VCaP (cell line): ENCODE measurements around the gene MLKL.

Experiments
- H3K27ac ChIP-seq: fragments of 450-650 bp; 2 replicates; pipeline ENCODE4 v1.5.1; 2017
- TF ChIP-seq, protein P1 (sequence below): fragments of 450-650 bp; conservative IDR thresholded peaks from 2 replicates; pipeline ENCODE4 v1.5.1; 2017; ENCODE audit warnings: mild to moderate bottlenecking, moderate library complexity

MLKL gene

GRCh38 chr16:74738113-74738541, 37.5 kb upstream of the MLKL start:
- TF ChIP-seq, protein P1, sequence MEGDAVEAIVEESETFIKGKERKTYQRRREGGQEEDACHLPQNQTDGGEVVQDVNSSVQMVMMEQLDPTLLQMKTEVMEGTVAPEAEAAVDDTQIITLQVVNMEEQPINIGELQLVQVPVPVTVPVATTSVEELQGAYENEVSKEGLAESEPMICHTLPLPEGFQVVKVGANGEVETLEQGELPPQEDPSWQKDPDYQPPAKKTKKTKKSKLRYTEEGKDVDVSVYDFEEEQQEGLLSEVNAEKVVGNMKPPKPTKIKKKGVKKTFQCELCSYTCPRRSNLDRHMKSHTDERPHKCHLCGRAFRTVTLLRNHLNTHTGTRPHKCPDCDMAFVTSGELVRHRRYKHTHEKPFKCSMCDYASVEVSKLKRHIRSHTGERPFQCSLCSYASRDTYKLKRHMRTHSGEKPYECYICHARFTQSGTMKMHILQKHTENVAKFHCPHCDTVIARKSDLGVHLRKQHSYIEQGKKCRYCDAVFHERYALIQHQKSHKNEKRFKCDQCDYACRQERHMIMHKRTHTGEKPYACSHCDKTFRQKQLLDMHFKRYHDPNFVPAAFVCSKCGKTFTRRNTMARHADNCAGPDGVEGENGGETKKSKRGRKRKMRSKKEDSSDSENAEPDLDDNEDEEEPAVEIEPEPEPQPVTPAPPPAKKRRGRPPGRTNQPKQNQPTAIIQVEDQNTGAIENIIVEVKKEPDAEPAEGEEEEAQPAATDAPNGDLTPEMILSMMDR = no peak
- H3K27ac ChIP-seq = no peak overlapping the region

GRCh38 chr16:74737521-74737920, 36.9 kb upstream of the MLKL start:
- TF ChIP-seq, protein P1 = no peak
- no peak overlapping the region for H3K27ac ChIP-seq

DNA sequence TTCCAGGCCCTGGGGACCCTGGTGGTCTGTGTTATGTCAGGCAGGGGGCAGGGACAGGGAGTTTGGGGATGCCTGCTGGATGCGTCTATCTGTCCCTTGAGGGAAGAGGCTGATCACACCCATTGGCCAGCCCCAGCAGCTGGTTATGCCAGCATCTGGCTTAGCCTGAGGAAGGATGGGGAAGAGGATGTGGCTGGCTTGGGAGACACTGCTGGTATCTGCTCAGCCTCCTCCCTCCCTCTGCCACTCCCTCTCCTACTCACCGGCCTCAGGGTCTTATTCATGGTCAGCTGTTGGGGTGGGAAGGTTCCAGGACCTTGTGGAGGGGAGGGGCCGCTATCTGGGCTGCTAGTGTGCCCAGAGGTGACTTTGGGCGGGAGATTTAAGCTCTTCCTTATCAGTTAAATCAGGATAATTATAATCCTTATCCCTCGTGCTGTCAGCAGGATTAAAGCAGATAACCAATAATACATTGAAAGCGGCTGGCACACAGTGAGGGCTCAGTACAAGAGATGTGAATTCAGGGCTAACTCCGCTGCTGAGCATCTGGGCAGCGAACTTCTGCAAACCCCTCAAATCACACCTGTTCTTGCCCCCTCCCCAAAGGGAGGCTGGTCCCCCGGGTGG, 36.0 kb upstream of the MLKL start:
- H3K27ac ChIP-seq = no peak overlapping the region
- TF ChIP-seq, protein P1 = no peak

- H3K27ac ChIP-seq = no peak overlapping the region
- TF ChIP-seq, protein P1 = no peak
Observed at GRCh38 chr16:74735554-74735953, 34.9 kb upstream of the MLKL start.

DNA sequence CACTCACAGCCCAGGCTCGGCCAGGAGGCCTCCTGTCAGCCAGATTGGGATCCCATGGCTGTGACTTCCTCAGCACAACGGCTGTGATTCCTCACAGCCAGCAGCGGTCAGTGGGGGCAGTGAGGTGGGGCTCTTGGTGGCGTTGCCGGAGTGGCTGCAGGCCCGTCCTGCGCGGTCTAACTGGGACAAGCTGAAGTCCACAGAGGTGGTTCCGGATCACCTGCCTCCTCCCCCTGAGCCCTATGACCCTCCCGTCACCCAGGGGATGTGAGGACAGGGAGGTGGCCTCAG, 34.4 kb upstream of the MLKL start:
- TF ChIP-seq, protein P1 = no peak
- H3K27ac ChIP-seq = no peak overlapping the region

DNA sequence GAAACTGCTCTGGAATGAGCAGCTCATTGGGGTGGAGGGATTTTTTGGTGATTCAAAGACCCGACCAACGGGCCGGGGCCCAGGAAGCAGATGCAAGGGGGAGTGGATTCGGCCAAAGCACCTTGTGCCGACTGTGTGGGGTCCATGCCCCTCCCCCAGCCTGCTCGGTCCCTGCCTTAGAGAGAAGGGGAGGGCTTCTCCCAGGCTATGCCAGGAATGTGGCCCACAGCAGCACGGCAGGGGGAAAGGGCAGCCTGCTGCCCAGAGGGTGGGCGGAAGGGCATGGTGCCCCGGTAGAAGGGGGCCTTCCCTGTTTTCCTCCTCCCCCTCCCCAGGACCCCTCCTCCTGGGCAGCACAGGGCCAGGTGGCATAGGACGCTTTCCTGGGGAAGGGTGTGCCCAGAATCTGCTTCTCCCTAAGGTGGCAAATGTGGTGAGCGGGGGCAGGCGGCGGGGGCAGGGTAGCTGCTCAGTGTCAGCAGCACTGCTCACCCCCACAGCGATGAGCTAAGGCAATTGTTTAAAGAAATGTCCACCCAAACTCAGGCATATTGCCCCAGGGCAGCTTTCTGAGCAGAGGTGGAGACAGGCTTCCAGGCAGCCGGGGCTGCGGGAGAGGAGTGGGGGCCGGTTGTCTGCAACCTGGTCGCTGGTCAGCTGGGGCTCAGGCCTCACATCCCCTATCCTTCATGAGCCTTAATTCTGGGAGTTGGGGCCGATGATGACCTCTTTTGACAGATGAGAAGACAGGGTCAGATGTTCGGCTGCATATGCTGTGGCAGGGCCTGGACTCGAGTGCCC, 33.9 kb upstream of the MLKL start:
- H3K27ac ChIP-seq = no peak overlapping the region

GRCh38 chr16:74732707-74733350, 32.2 kb upstream of the MLKL start:
- no peak overlapping the region for H3K27ac ChIP-seq
- TF ChIP-seq, protein P1 = no peak

More for the DNA sequence above, 33.9 kb upstream of the MLKL start:
- TF ChIP-seq, protein P1 = no peak
